H9 (cell line): ENCODE results near the gene NDUFA12. TPM values are rescaled to one million over a fixed set of nuclear protein-coding genes. Genes with fewer than 3 reads are reported as not detected.

ENCODE experiments used
- DNase-seq: peaks from one replicate; pipeline ENCODE4 v3.0.0-alpha.2; 2017
- H2AFZ ChIP-seq: one replicate; pipeline ENCODE4 v1.6.1; 2013; ENCODE audit warnings: mild to moderate bottlenecking, low read length, control low read depth, moderate library complexity
- H2AK5ac ChIP-seq: 2 replicates; pipeline ENCODE4 v1.6.1; 2013; ENCODE audit warnings: low read length, control low read depth, mixed read lengths; ENCODE audit not compliant: insufficient read length
- H2BK120ac ChIP-seq: one replicate; pipeline ENCODE4 v1.6.1; 2013; ENCODE audit warnings: low read depth, mild to moderate bottlenecking, low read length, control low read depth, inconsistent platforms; ENCODE audit not compliant: poor library complexity, severe bottlenecking
- H2BK12ac ChIP-seq: 2 replicates; pipeline ENCODE4 v1.6.1; 2013; ENCODE audit warnings: low read length, control low read depth, mixed read lengths, low read depth; ENCODE audit not compliant: insufficient read length
- H2BK15ac ChIP-seq: 2 replicates; pipeline ENCODE4 v1.6.1; 2013; ENCODE audit warnings: low read depth, low read length, control low read depth
- H2BK20ac ChIP-seq: one replicate; pipeline ENCODE4 v1.6.1; 2013; ENCODE audit warnings: low read depth, mild to moderate bottlenecking, low read length, control low read depth, inconsistent platforms; ENCODE audit not compliant: poor library complexity, severe bottlenecking
- H2BK5ac ChIP-seq: 2 replicates; pipeline ENCODE4 v1.6.1; 2013; ENCODE audit warnings: low read length, control low read depth, mixed read lengths; ENCODE audit not compliant: insufficient read length
- H3K14ac ChIP-seq: 2 replicates; pipeline ENCODE4 v1.6.1; 2013; ENCODE audit warnings: low read length, control low read depth; ENCODE audit not compliant: insufficient read depth
- H3K18ac ChIP-seq: 2 replicates; pipeline ENCODE4 v1.6.1; 2013; ENCODE audit warnings: low read depth, mild to moderate bottlenecking, mixed read lengths, low read length, control low read depth; ENCODE audit not compliant: insufficient read length
- H3K23ac ChIP-seq: 2 replicates; pipeline ENCODE4 v1.6.1; 2013; ENCODE audit warnings: low read length, control low read depth, mixed read lengths, low read depth; ENCODE audit not compliant: insufficient read length
- H3K23me2 ChIP-seq: 2 replicates; pipeline ENCODE4 v1.6.1; 2013; ENCODE audit warnings: low read depth, mild to moderate bottlenecking, mixed read lengths, low read length, control low read depth; ENCODE audit not compliant: insufficient read length, poor library complexity, severe bottlenecking
- H3K27ac ChIP-seq: 2 replicates; pipeline ENCODE4 v1.5.1; 2013; ENCODE audit warnings: low read length, control low read depth, mixed read lengths, low read depth; ENCODE audit not compliant: insufficient read length
- H3K27me3 ChIP-seq: 2 replicates; pipeline ENCODE4 v1.6.1; 2013; ENCODE audit warnings: low read length, control low read depth, inconsistent platforms; ENCODE audit not compliant: insufficient read depth
- H3K4ac ChIP-seq: 2 replicates; pipeline ENCODE4 v1.6.1; 2013; ENCODE audit warnings: low read depth, mild to moderate bottlenecking, control low read depth, inconsistent platforms, low read length, moderate library complexity
- H3K4me1 ChIP-seq: 2 replicates; pipeline ENCODE4 v1.6.1; 2013; ENCODE audit warnings: low read length, control low read depth, inconsistent platforms; ENCODE audit not compliant: insufficient read depth
- H3K4me2 ChIP-seq: 2 replicates; pipeline ENCODE4 v1.6.1; 2013; ENCODE audit warnings: low read length, control low read depth, mixed read lengths; ENCODE audit not compliant: insufficient read length, insufficient read depth
- H3K56ac ChIP-seq: 2 replicates; pipeline ENCODE4 v1.6.1; 2013; ENCODE audit warnings: low read depth, mild to moderate bottlenecking, mixed read lengths, low read length, control low read depth; ENCODE audit not compliant: insufficient read length
- H3K79me1 ChIP-seq: 2 replicates; pipeline ENCODE4 v1.6.1; 2013; ENCODE audit warnings: low read depth, mild to moderate bottlenecking, moderate library complexity, low read length, control low read depth, inconsistent platforms; ENCODE audit not compliant: insufficient read depth, poor library complexity, severe bottlenecking
- H3K79me2 ChIP-seq: 2 replicates; pipeline ENCODE4 v1.6.1; 2013; ENCODE audit warnings: low read length, control low read depth, inconsistent platforms; ENCODE audit not compliant: insufficient read depth
- H3K9ac ChIP-seq: 2 replicates; pipeline ENCODE4 v1.6.1; 2013; ENCODE audit warnings: low read length, control low read depth, mixed read lengths; ENCODE audit not compliant: insufficient read length; ENCODE audit errors: extremely low read depth
- H3K9me3 ChIP-seq: one replicate; pipeline ENCODE4 v1.6.1; 2013; ENCODE audit warnings: low read depth, low read length, inconsistent platforms; ENCODE audit not compliant: control insufficient read depth
- H3T11ph ChIP-seq: one replicate; pipeline ENCODE4 v1.6.1; 2013; ENCODE audit warnings: mild to moderate bottlenecking, low read length, control low read depth, inconsistent platforms
- H4K20me1 ChIP-seq: one replicate; pipeline ENCODE4 v1.6.1; 2013; ENCODE audit not compliant: control insufficient read depth, insufficient read length, insufficient read depth
- H4K5ac ChIP-seq: 2 replicates; pipeline ENCODE4 v1.6.1; 2013; ENCODE audit warnings: low read depth, mild to moderate bottlenecking, mixed read lengths, low read length, control low read depth; ENCODE audit not compliant: insufficient read length
- H4K8ac ChIP-seq: replicated peaks from 2 replicates; pipeline ENCODE4 v1.6.1; 2013; ENCODE audit warnings: low read length, control low read depth, mixed read lengths, low read depth; ENCODE audit not compliant: insufficient read length
- H4K91ac ChIP-seq: 2 replicates; pipeline ENCODE4 v1.6.1; 2013; ENCODE audit warnings: low read depth, mild to moderate bottlenecking, moderate library complexity, mixed read lengths, low read length, control low read depth; ENCODE audit not compliant: insufficient read length
- H3K27ac Mint-ChIP-seq, 3 experiments: 2 replicates in 2 of 3; 3 replicates in 1 of 3; pipeline ENCODE4 v1.8.0; 2020 to 2021; ENCODE audit warnings: mixed read lengths in 3 of 3, mild to moderate bottlenecking in 1 of 3, moderate library complexity in 1 of 3
- H3K27me3 Mint-ChIP-seq: 2 replicates; pipeline ENCODE4 v1.8.0; 2021; ENCODE audit warnings: low read depth, mild to moderate bottlenecking, moderate library complexity, mixed read lengths
- H3K36me3 Mint-ChIP-seq, 3 experiments: 2 replicates in 2 of 3; 3 replicates in 1 of 3; pipeline ENCODE4 v1.8.0; 2020 to 2021; ENCODE audit warnings: low read depth in 3 of 3, mixed read lengths in 3 of 3; ENCODE audit not compliant: insufficient read depth in 1 of 3
- H3K4me1 Mint-ChIP-seq, 2 experiments: 2 replicates each; pipeline ENCODE4 v1.8.0; 2020; ENCODE audit warnings: mixed read lengths in 2 of 2
- H3K4me3 Mint-ChIP-seq, 2 experiments: 2 replicates in 1 of 2; 3 replicates in 1 of 2; pipeline ENCODE4 v1.8.0; 2020 to 2021; ENCODE audit warnings: mild to moderate bottlenecking in 2 of 2, mixed read lengths in 2 of 2, moderate library complexity in 1 of 2
- H3K9me3 Mint-ChIP-seq, 2 experiments: 2 replicates in 1 of 2; 3 replicates in 1 of 2; pipeline ENCODE4 v1.8.0; 2020; ENCODE audit warnings: mild to moderate bottlenecking in 2 of 2, mixed read lengths in 2 of 2, moderate library complexity in 1 of 2
- CTCF ChIP-seq: fragments of 200-600 bp; sonication (generic); conservative IDR thresholded peaks from 3 replicates; pipeline ENCODE4 v1.8.0; 2021; ENCODE audit warnings: antibody characterized with exemption, mild to moderate bottlenecking
- WGBS: extraction: QIAGEN DNeasy Blood & Tissue Kit; methylation state at CpG from one replicate; pipeline ENCODE4 v1.1.7; 2013; ENCODE audit warnings: missing lambda C conversion rate, low lambda C conversion rate, mixed read lengths; ENCODE audit not compliant: insufficient read length; ENCODE audit errors: extremely low coverage; 5-methylcytosine and 5-hydroxymethylcytosine counted together
- total RNA-seq: library from RNA; stranded (reverse); gene quantifications from 2 replicates; pipeline ENCODE4 v1.2.1, GENCODE V29; 2021

NDUFA12 gene
- total RNA-seq, 1 experiment from 2014 or later: 104 TPM

GRCh38 chr12:94997061-94997460, 6.4 kb downstream of the NDUFA12 start:
- Histone ChIP-seq H2BK15ac (no peak overlapping the region), H3K56ac (no peak overlapping the region), H4K91ac (no peak overlapping the region), H3T11ph (no peak overlapping the region), H3K4me1 (no peaks in the 10 kb centered on the region), H3K23me2 (no peaks in the 10 kb centered on the region), H3K79me2 (no peaks in the 10 kb centered on the region; the same call in 1 of the 2 replicates), H3K14ac (no peak overlapping the region), H3K27ac (no peak overlapping the region), H4K20me1 (no peaks in the 10 kb centered on the region), H3K4me2 (no peak overlapping the region), H3K23ac (no peak overlapping the region), H3K27me3 (no peaks in the 10 kb centered on the region), H2AFZ (no peak overlapping the region), H2BK12ac (no peak overlapping the region), H3K18ac (no peak overlapping the region), H2AK5ac (no peak overlapping the region), H4K8ac (no peak overlapping the region), H3K9me3 (no peaks in the 10 kb centered on the region), H2BK20ac (no peak overlapping the region), H4K5ac (no peak overlapping the region), H2BK5ac (no peak overlapping the region), H3K9ac (no peak overlapping the region), H3K79me1 (peaks cover 4% of the 10 kb centered on the region), H3K4ac (no peak overlapping the region), H2BK120ac (no peak overlapping the region)
- TF ChIP-seq CTCF: no peak
- no peak overlapping the region for H3K4me3 Mint-ChIP-seq
- no peak for DNase-seq
- 0 out of 4 replicates have a peak, but pooled peaks cover 0 to 4% of the 10 kb centered on the region in 2 experiments for H3K4me1 Mint-ChIP-seq
- peaks cover 7 to 16% (median 13%) of the 10 kb centered on the region in 3 experiments; a peak in 6 of 7 replicates for H3K36me3 Mint-ChIP-seq
- no peaks in the 10 kb centered on the region for H3K9me3 Mint-ChIP-seq
- no peak overlapping the region for H3K27ac Mint-ChIP-seq
- WGBS: no CpG with 5 or more reads among the region's 6 CpGs
- H3K27me3 Mint-ChIP-seq: no peaks in the 10 kb centered on the region
